NB4 (cell line): Measurements from ENCODE around the gene PCSK5.

ENCODE experiments used
- DNase-seq: peaks from one replicate; pipeline ENCODE4 v3.0.0; 2010; ENCODE audit warnings: low read depth
- H3K4me3 ChIP-seq: one replicate; pipeline ENCODE4 v1.5.1; 2011; ENCODE audit warnings: mild to moderate bottlenecking, low read depth, low read length, moderate library complexity
- MYC ChIP-seq: IDR thresholded peaks from 2 replicates; pipeline ENCODE4 v1.6.1; 2011; ENCODE audit warnings: low read depth, low read length
- POLR2A ChIP-seq: IDR thresholded peaks from 2 replicates; pipeline ENCODE4 v1.6.1; 2011; ENCODE audit warnings: mild to moderate bottlenecking; ENCODE audit not compliant: insufficient read length; ENCODE audit errors: extremely low read depth
- TF ChIP-seq, protein P1 (sequence below): IDR thresholded peaks from one replicate; pipeline ENCODE4 v1.5.1; 2012; ENCODE audit warnings: low read depth, low read length
- TF ChIP-seq, protein P2 (sequence below): IDR thresholded peaks from 2 replicates; pipeline ENCODE4 v1.6.1; 2011; ENCODE audit warnings: low read depth, low read length

PCSK5 gene

DNA sequence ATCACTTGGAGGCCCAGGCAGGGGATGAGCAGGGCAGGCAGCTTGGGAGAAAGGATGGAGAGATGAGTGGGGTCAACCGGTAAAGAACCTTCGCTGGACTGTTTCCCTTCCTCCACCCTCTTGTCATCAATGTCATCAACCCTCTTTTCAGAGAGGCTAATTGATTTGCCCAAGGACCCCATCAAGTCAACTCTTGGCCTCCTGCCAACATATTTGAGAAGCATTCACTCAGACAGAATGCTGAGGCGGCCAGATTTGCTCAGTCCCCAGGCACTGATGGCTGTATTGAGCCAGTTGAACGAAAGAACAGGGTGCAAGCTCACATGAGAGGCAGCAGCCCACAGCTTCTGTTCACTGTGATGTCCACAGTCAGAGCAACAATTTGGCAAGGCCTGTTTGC is 310.3 kb downstream of the PCSK5 start:
- DNase-seq = no peak
- TF ChIP-seq, protein P1, sequence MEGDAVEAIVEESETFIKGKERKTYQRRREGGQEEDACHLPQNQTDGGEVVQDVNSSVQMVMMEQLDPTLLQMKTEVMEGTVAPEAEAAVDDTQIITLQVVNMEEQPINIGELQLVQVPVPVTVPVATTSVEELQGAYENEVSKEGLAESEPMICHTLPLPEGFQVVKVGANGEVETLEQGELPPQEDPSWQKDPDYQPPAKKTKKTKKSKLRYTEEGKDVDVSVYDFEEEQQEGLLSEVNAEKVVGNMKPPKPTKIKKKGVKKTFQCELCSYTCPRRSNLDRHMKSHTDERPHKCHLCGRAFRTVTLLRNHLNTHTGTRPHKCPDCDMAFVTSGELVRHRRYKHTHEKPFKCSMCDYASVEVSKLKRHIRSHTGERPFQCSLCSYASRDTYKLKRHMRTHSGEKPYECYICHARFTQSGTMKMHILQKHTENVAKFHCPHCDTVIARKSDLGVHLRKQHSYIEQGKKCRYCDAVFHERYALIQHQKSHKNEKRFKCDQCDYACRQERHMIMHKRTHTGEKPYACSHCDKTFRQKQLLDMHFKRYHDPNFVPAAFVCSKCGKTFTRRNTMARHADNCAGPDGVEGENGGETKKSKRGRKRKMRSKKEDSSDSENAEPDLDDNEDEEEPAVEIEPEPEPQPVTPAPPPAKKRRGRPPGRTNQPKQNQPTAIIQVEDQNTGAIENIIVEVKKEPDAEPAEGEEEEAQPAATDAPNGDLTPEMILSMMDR = no peak
- TF ChIP-seq MYC (no peak), POLR2A (no peak)
- TF ChIP-seq, protein P2, sequence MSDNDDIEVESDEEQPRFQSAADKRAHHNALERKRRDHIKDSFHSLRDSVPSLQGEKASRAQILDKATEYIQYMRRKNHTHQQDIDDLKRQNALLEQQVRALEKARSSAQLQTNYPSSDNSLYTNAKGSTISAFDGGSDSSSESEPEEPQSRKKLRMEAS = no peak
- H3K4me3 ChIP-seq = no peak overlapping the region

DNA sequence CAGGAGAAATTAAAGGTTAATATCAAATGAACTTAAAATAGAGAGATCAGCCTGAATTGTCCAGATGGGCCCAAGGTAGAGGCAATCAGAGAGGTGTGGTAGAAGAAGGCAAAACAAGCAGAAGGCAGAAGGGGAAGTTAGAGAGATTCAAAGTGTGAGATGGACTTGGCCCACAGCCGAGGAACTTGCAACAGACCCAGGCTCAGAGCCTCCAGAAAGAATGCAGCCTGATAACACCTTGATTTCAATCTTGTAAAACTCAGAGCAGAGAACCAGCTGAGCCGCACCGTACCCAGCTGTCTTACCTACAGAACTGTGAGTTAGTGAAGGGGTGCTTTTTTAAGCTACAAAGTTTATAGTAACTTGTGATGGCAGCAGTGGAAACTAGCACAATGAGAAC is 312.9 kb downstream of the PCSK5 start:
- DNase-seq = no peak
- no peak overlapping the region for H3K4me3 ChIP-seq
- TF ChIP-seq POLR2A = no peak
- TF ChIP-seq, protein P2 = no peak
- TF ChIP-seq, protein P1 = no peak

DNA sequence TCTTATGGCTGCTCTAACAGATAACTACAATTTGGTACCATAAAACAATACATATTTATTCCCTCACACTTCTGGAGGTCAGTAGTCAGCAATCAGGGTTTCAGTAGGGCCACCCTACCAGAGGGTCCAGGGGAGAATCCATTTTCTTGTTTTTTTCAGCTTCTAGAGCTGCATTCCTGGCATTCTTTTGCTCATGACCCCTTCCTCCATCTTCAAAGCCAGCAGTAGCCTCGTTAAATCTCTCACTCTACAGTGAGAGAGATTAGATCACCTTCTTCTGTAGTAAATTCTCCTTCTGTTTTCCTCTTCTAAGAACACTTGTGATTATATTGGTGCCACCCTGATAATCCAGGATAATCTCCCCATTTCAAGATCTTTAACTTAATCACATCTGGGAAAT is 316.3 kb downstream of the PCSK5 start:
- no peak for TF ChIP-seq MYC
- no peak for TF ChIP-seq POLR2A
- TF ChIP-seq, protein P1 = no peak
- TF ChIP-seq, protein P2 = no peak
- DNase-seq = no peak

DNA sequence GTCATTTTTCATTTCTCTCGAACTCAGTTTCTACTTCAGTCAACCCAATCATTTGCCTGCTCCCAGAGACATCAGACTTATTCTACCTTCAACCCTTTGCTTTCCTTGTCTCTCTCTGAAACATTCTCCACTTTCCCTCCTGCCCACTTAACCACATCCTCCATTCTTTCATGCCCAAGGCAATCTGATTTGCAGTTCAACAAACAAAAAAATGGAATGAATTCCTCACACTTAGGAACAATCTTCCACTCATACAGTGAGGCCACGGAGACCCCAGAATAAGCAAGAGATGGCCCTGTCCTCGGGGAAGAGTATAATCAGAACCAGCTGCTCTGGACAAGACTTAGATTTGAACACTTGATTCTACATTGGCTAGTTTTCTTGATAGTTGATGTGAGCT is 323.3 kb downstream of the PCSK5 start:
- no peak for DNase-seq
- H3K4me3 ChIP-seq = no peak overlapping the region
- TF ChIP-seq, protein P1 = no peak
- TF ChIP-seq MYC (no peak), POLR2A (no peak)
- TF ChIP-seq, protein P2 = no peak

More for the DNA sequence above, 316.3 kb downstream of the PCSK5 start:
- no peak overlapping the region for H3K4me3 ChIP-seq

DNA sequence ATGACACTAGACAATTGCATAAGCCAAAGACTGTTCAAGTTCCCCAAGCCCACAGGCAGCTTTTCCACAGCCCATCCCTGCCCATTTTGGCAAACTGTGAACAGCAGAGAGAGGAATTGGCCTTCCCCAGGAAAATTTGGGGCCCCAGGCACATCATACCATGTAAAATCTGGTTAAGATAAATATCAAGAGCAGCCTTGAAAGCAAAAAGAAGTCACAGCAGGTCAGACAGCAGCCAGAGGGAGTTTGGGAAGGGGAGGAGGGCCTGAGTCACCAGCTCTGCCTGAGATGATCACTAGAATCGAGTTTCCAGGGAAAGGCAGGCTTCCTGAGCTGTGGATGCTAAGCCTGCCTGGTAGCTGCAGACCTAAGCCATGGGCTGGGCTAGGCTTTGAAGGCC is 324.6 kb downstream of the PCSK5 start:
- no peak for DNase-seq
- TF ChIP-seq, protein P2 = no peak
- TF ChIP-seq, protein P1 = no peak
- TF ChIP-seq MYC (no peak), POLR2A (no peak)
- no peak overlapping the region for H3K4me3 ChIP-seq

DNA sequence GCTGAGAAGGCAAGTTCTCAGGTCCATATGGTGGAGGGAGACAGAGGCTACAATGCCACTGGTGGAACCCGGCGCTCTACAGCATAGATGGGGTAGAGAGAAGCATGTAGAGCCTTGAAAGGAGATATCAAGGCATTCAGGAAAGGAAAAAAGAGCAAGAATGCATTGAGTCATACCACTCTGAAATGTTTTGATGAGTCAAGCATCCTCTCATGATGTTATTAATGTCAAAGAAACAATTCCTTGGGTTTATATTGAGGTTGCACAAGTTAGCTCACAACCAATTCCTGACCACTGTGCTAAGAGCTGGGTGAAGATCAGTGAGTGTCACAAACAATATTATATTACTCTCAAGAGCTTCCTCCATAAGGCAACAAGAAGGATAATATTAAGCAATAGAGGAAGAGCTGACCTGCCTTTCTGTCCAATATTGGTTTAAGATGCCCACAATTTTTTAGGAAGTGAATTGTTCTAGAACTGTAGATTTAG is 325.7 kb downstream of the PCSK5 start:
- TF ChIP-seq, protein P2 = no peak
- TF ChIP-seq, protein P1 = no peak
- no peak for TF ChIP-seq MYC
- no peak for TF ChIP-seq POLR2A
- peak; percentile 11 for DNase-seq
- H3K4me3 ChIP-seq = no peak overlapping the region
